HepG2 (cell line): ENCODE data around the gene POMT2. TPM values are rescaled to one million over a fixed set of nuclear protein-coding genes. Genes with fewer than 3 reads are reported as not detected.

Experiments
- ATAC-seq: fragments of 200-7000 bp; cut with Tn5 transposase; 3 replicates; pipeline ENCODE4 v1.9.1; 2020; ENCODE audit warnings: mild to moderate bottlenecking, moderate library complexity
- BruUV-seq: library from RNA; stranded (reverse); fragments of 400-500 nt; replicated peaks from 2 replicates; lab custom pipeline; 2021; lab: Mats Ljungman, UMichigan
- CTCF ChIA-PET: fragments of 300-600 bp; formaldehyde crosslinking; extraction: SDS; loops from one replicate; lab custom pipeline; 2021; ENCODE audit warnings: low total read pairs, inconsistent platforms, low intra/inter-chr PET ratio; lab: Yijun Ruan, JAX
- POLR2A ChIA-PET: fragments of 350-600 bp; sonication (Branson Sonifier 250); formaldehyde crosslinking; loops from one replicate; lab custom pipeline; 2020; ENCODE audit warnings: antibody characterized with exemption, inconsistent platforms; lab: Yijun Ruan, JAX
- DNase-seq: peaks from one replicate; pipeline ENCODE4 v3.0.0-alpha.2; 2015; ENCODE audit warnings: low spot score
- FAIRE-seq: peaks from 3 replicates; lab custom pipeline; 2011; peaks lifted over from hg19 to GRCh38; lab: Jason Lieb, UNC
- H2AFZ ChIP-seq: one replicate; pipeline ENCODE4 v1.6.1; 2011; ENCODE audit warnings: low read length, inconsistent platforms
- H3K27ac ChIP-seq: fragments of 300-600 bp; 3 replicates; pipeline ENCODE4 v1.8.0; 2011; ENCODE audit warnings: mixed run types, mild to moderate bottlenecking, mixed read lengths, low read length, inconsistent platforms; ENCODE audit not compliant: insufficient read depth; ENCODE audit errors: extremely low read length
- H3K27me3 ChIP-seq, 2 experiments: fragments of 200-600 bp in 1 of 2; 2 replicates in 1 of 2; 3 replicates in 1 of 2; pipeline versions ENCODE4 v1.6.0 to v1.8.0; 2011; ENCODE audit warnings: low read length in 2 of 2, mild to moderate bottlenecking in 2 of 2, moderate library complexity in 2 of 2, inconsistent platforms in 1 of 2; ENCODE audit not compliant: insufficient read depth in 2 of 2, control insufficient read depth in 1 of 2
- H3K36me3 ChIP-seq, 2 experiments: fragments of 200-600 bp in 1 of 2; replicated peaks in 1 of 2; 2 replicates in 1 of 2; 3 replicates in 1 of 2; pipeline versions ENCODE4 v1.5.1 to v1.8.0; 2011; ENCODE audit warnings: low read length in 2 of 2, inconsistent platforms in 1 of 2; ENCODE audit not compliant: insufficient read depth in 2 of 2, control insufficient read depth in 1 of 2
- H3K4me1 ChIP-seq: 2 replicates; pipeline ENCODE4 v1.5.1; 2012; ENCODE audit warnings: low read length, inconsistent platforms; ENCODE audit not compliant: insufficient read depth
- H3K4me2 ChIP-seq: 2 replicates; pipeline ENCODE4 v1.6.0; 2011; ENCODE audit warnings: low read depth, low read length, inconsistent platforms
- H3K4me3 ChIP-seq, 3 experiments: fragments of 200-600 bp in 1 of 3; sonication (generic), shearing (Covaris generic) in 1 of 3; replicated peaks in 1 of 3; 2 replicates each; pipeline ENCODE4 v1.5.1; 2011 to 2016; ENCODE audit warnings: low read length in 3 of 3, inconsistent platforms in 2 of 3, low read depth in 2 of 3, mild to moderate bottlenecking in 2 of 3, control low read depth in 1 of 3, mixed read lengths in 1 of 3; ENCODE audit not compliant: insufficient read depth in 1 of 3
- H3K79me2 ChIP-seq: one replicate; pipeline ENCODE4 v1.6.1; 2011; ENCODE audit warnings: low read length, inconsistent platforms; ENCODE audit not compliant: insufficient read depth
- H3K9ac ChIP-seq: 2 replicates; pipeline ENCODE4 v1.6.0; 2011; ENCODE audit warnings: mild to moderate bottlenecking, low read depth, low read length, inconsistent platforms; ENCODE audit not compliant: insufficient read depth
- H3K9me3 ChIP-seq: 2 replicates; pipeline ENCODE4 v1.5.1; 2012; ENCODE audit warnings: mild to moderate bottlenecking, low read length
- H4K20me1 ChIP-seq: 2 replicates; pipeline ENCODE4 v1.6.0; 2011; ENCODE audit warnings: inconsistent platforms, mild to moderate bottlenecking, low read length, moderate library complexity; ENCODE audit not compliant: insufficient read depth
- ADNP ChIP-seq: sonication (generic); formaldehyde crosslinking; IDR thresholded peaks from 2 replicates; pipeline ENCODE4 v1.4.0; 2020; ENCODE audit warnings: missing genetic modification reagents
- CEBPG ChIP-seq: IDR thresholded peaks from 2 replicates; pipeline ENCODE4 v1.6.1; 2016
- DNMT1 ChIP-seq: sonication (generic); formaldehyde crosslinking; IDR thresholded peaks from 2 replicates; pipeline ENCODE4 v1.5.1; 2020; ENCODE audit warnings: mild to moderate bottlenecking, missing genetic modification reagents
- ERF ChIP-seq: IDR thresholded peaks from 2 replicates; pipeline ENCODE4 v1.6.1; 2018; ENCODE audit warnings: missing biosample characterization, missing genetic modification reagents
- MLLT10 ChIP-seq: sonication (generic); formaldehyde crosslinking; IDR thresholded peaks from 2 replicates; pipeline ENCODE4 v1.4.0; 2020; ENCODE audit warnings: missing genetic modification reagents
- NFKB2 ChIP-seq: sonication (generic); formaldehyde crosslinking; IDR thresholded peaks from 2 replicates; pipeline ENCODE4 v1.4.0; 2020; ENCODE audit warnings: missing genetic modification reagents, borderline replicate concordance
- TP53 ChIP-seq: sonication (generic); formaldehyde crosslinking; conservative IDR thresholded peaks from 2 replicates; pipeline ENCODE4 v1.4.0; 2020; ENCODE audit warnings: missing genetic modification reagents
- ZBTB42 ChIP-seq: sonication (generic); formaldehyde crosslinking; IDR thresholded peaks from 2 replicates; pipeline ENCODE4 v1.5.0; 2020; ENCODE audit warnings: mild to moderate bottlenecking, missing genetic modification reagents
- ZFP36 ChIP-seq: fragments of 150-350 bp; IDR thresholded peaks from 2 replicates; pipeline ENCODE4 v1.6.1; 2018; ENCODE audit warnings: borderline replicate concordance, low read length, low read depth; ENCODE audit not compliant: partially characterized antibody
- ZNF644 ChIP-seq: IDR thresholded peaks from 2 replicates; pipeline ENCODE4 v1.6.1; 2016; ENCODE audit warnings: low read depth
- WGBS: methylation state at CpG from one replicate; pipeline ENCODE4 v1.1.6; 2017; ENCODE audit warnings: low lambda C conversion rate; 5-methylcytosine and 5-hydroxymethylcytosine counted together
- in situ Hi-C: cut with HindIII; loops from 2 replicates; pipeline ENCODE4 v1.10.0; 2017; ENCODE audit warnings: low pct_unique_long_range_greater_than_20kb; ENCODE audit not compliant: extremely low pct_ligation_motif_present
- intact Hi-C: fragments of 100-400 bp; cut with micrococcal nuclease; formaldehyde crosslinking; loops from one replicate; pipeline ENCODE4 v1.10.0; 2022; ENCODE audit not compliant: unreplicated experiment
- polyA plus RNA-seq, 8 experiments: library from polyadenylated mRNA; depleted of rRNA in 3 of 8; stranded (reverse) in 7 of 8; unstranded in 1 of 8; fragments of >200 nt; fragmentation: Illumina TruSeq in 4 of 8; extraction: Trizol in 4 of 8; gene quantifications; 2 replicates each; pipeline versions ENCODE4 v1.2.1 to v1.2.3, GENCODE V29; 2011 to 2016; ENCODE audit warnings: low read depth in 4 of 8, missing spikeins in 1 of 8, mixed read lengths in 1 of 8; ENCODE audit not compliant: insufficient read depth in 1 of 8
- total RNA-seq, 5 experiments: library from RNA; depleted of rRNA; stranded (reverse); fragments of >200 nt; fragmentation: Illumina TruSeq; extraction: Trizol; gene quantifications; 2 replicates each; pipeline ENCODE4 v1.2.3, GENCODE V29; 2016; ENCODE audit warnings: low read depth in 1 of 5
- TF ChIP-seq, protein P1 (sequence below): sonication (generic); formaldehyde crosslinking; conservative IDR thresholded peaks from 2 replicates; pipeline ENCODE4 v1.4.0; 2020; ENCODE audit warnings: missing genetic modification reagents
- TF ChIP-seq, protein P2 (sequence below): sonication (generic); formaldehyde crosslinking; IDR thresholded peaks from 2 replicates; pipeline ENCODE4 v1.4.0; 2020; ENCODE audit warnings: missing genetic modification reagents
- TF ChIP-seq, protein P3 (sequence below): sonication (generic); formaldehyde crosslinking; IDR thresholded peaks from 2 replicates; pipeline ENCODE4 v1.5.0; 2020; ENCODE audit warnings: missing genetic modification reagents

The POMT2 gene
- total and polyA plus RNA-seq, 2 of the 13 experiments (the other 11 are each of a cell fraction or from before 2014, with no cell fraction given), result 15.3 to 15.9 TPM

- BruUV-seq, result no TSS peak
- ATAC-seq (no peak), DNase-seq (no peak)
- no peaks in the 10 kb centered on the region for H3K27me3 ChIP-seq
- no peaks in the 10 kb centered on the region for H3K79me2 ChIP-seq
- CTCF ChIA-PET, result interaction anchor here (4.3 kb wide), 1 partner anchor 16 kb away, joined by 54 read pairs; no protein-coding TSS in a partner anchor
- H3K4me1 ChIP-seq, result peaks cover 29% of the 10 kb centered on the region
- H3K36me3 ChIP-seq, result peaks cover 15 to 31% of the 10 kb centered on the region in 2 experiments
- no peak overlapping the region for H3K9ac ChIP-seq
- TF ChIP-seq ADNP (CRISPR knock-in tag) (no peak), ZNF644 (CRISPR knock-in tag) (no peak), DNMT1 (no peak), NFKB2 (CRISPR knock-in tag) (no peak), ERF (CRISPR knock-in tag) (no peak), TP53 (CRISPR knock-in tag) (no peak), ZBTB42 (CRISPR knock-in tag) (no peak), MLLT10 (CRISPR knock-in tag) (no peak), ZFP36 (no peak), CEBPG (no peak)
- TF ChIP-seq, protein P1, sequence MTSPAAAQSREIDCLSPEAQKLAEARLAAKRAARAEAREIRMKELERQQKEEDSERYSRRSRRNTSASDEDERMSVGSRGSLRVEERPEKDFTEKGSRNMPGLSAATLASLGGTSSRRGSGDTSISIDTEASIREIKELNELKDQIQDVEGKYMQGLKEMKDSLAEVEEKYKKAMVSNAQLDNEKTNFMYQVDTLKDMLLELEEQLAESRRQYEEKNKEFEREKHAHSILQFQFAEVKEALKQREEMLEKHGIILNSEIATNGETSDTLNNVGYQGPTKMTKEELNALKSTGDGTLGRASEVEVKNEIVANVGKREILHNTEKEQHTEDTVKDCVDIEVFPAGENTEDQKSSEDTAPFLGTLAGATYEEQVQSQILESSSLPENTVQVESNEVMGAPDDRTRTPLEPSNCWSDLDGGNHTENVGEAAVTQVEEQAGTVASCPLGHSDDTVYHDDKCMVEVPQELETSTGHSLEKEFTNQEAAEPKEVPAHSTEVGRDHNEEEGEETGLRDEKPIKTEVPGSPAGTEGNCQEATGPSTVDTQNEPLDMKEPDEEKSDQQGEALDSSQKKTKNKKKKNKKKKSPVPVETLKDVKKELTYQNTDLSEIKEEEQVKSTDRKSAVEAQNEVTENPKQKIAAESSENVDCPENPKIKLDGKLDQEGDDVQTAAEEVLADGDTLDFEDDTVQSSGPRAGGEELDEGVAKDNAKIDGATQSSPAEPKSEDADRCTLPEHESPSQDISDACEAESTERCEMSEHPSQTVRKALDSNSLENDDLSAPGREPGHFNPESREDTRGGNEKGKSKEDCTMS (CRISPR knock-in tag), result no peak
- TF ChIP-seq, protein P2, sequence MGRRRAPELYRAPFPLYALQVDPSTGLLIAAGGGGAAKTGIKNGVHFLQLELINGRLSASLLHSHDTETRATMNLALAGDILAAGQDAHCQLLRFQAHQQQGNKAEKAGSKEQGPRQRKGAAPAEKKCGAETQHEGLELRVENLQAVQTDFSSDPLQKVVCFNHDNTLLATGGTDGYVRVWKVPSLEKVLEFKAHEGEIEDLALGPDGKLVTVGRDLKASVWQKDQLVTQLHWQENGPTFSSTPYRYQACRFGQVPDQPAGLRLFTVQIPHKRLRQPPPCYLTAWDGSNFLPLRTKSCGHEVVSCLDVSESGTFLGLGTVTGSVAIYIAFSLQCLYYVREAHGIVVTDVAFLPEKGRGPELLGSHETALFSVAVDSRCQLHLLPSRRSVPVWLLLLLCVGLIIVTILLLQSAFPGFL (CRISPR knock-in tag), result no peak
- TF ChIP-seq, protein P3, sequence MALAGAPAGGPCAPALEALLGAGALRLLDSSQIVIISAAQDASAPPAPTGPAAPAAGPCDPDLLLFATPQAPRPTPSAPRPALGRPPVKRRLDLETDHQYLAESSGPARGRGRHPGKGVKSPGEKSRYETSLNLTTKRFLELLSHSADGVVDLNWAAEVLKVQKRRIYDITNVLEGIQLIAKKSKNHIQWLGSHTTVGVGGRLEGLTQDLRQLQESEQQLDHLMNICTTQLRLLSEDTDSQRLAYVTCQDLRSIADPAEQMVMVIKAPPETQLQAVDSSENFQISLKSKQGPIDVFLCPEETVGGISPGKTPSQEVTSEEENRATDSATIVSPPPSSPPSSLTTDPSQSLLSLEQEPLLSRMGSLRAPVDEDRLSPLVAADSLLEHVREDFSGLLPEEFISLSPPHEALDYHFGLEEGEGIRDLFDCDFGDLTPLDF (CRISPR knock-in tag), result no peak
- TF ChIP-seq, all 625 proteins: peak for 0
- Histone ChIP-seq H3K4me2 (no peak overlapping the region), H4K20me1 (no peaks in the 10 kb centered on the region), H3K9me3 (no peaks in the 10 kb centered on the region), H2AFZ (no peak overlapping the region), H3K4me3 (no peak overlapping the region), H3K27ac (no peak overlapping the region)
- in situ Hi-C loops, result loop anchor here (10.0 kb wide), 2 partner anchors 115 to 245 kb away; no protein-coding TSS in a partner anchor
- WGBS, result 100% methylated on average over 4 of the region's 4 CpGs
- intact Hi-C loops, result no loop called here
- no peak for FAIRE-seq
- POLR2A ChIA-PET, result no interaction called here
Measured at GRCh38 chr14:77299771-77300170, 20.9 kb downstream of the POMT2 start.
